ENCODE results near the gene SNAPC1. TPM values are rescaled to one million over a fixed set of nuclear protein-coding genes. Genes with fewer than 3 reads are reported as not detected.
"Not testable (repeated sequence)": the region's sequence is repeated elsewhere in the genome, so short reads cannot be mapped to it uniquely, and the experiment has no call there.

Gene SNAPC1
- total and polyA plus RNA-seq, 4 donors, result 2.9 to 7.0 (median 5.3) TPM

GRCh38 chr14:61752626-61753025, 9.6 kb upstream of the SNAPC1 start:
- no peaks in the 10 kb centered on the region for H3K4me1 ChIP-seq (ENCODE audit: control insufficient read depth in 1 of 2, insufficient read depth in 2 of 2, low read length in 2 of 2)
- intact Hi-C loops (cut with DNase I), result no loop called here
- H3K9me3 ChIP-seq (ENCODE audit: control insufficient read depth, low read length), result no peaks in the 10 kb centered on the region
- DNase-seq, result no peak
- H3K27me3 ChIP-seq (ENCODE audit: control insufficient read depth in 1 of 2, insufficient read depth in 2 of 2, low read length in 1 of 2), result no peaks in the 10 kb centered on the region
- WGBS, 2 donors, result 70 to 78% methylated on average over 4 of the region's 4 CpGs
- ATAC-seq (ENCODE audit: low FRiP score), result no peak
- H3K27ac ChIP-seq (ENCODE audit: low read depth in 1 of 2, low read length in 2 of 2), result no peak overlapping the region
- H3K36me3 ChIP-seq (ENCODE audit: control insufficient read depth in 1 of 2, insufficient read depth in 2 of 2, low read length in 1 of 2), result no peaks in the 10 kb centered on the region
- no peak overlapping the region for H3K4me3 ChIP-seq (ENCODE audit: low read length in 2 of 2)

- DNase-seq (no peak), ATAC-seq (ENCODE audit: low FRiP score) (no peak)
- H3K4me1 ChIP-seq (ENCODE audit: control insufficient read depth in 1 of 2, insufficient read depth in 2 of 2, low read length in 2 of 2), result no peaks in the 10 kb centered on the region
- no peaks in the 10 kb centered on the region for H3K36me3 ChIP-seq (ENCODE audit: control insufficient read depth in 1 of 2, insufficient read depth in 2 of 2, low read length in 1 of 2)
- no peak overlapping the region for H3K27ac ChIP-seq (ENCODE audit: low read depth in 1 of 2, low read length in 2 of 2)
- intact Hi-C loops (cut with DNase I), result no loop called here
- no peak overlapping the region for H3K4me3 ChIP-seq (ENCODE audit: low read length in 2 of 2)
- no peaks in the 10 kb centered on the region for H3K27me3 ChIP-seq (ENCODE audit: control insufficient read depth in 1 of 2, insufficient read depth in 2 of 2, low read length in 1 of 2)
- H3K9me3 ChIP-seq (ENCODE audit: control insufficient read depth, low read length), result no peaks in the 10 kb centered on the region
Observed at GRCh38 chr14:61753631-61754030, 8.6 kb upstream of the SNAPC1 start.

- H3K27ac ChIP-seq (ENCODE audit: low read depth in 1 of 2, low read length in 2 of 2), result no peak overlapping the region
- no peaks in the 10 kb centered on the region for H3K36me3 ChIP-seq (ENCODE audit: control insufficient read depth in 1 of 2, insufficient read depth in 2 of 2, low read length in 1 of 2)
- no peaks in the 10 kb centered on the region for H3K27me3 ChIP-seq (ENCODE audit: control insufficient read depth in 1 of 2, insufficient read depth in 2 of 2, low read length in 1 of 2)
- intact Hi-C loops (cut with DNase I), result no loop called here
- no peaks in the 10 kb centered on the region for H3K4me1 ChIP-seq (ENCODE audit: control insufficient read depth in 1 of 2, insufficient read depth in 2 of 2, low read length in 2 of 2)
- DNase-seq, result no peak
- no peaks in the 10 kb centered on the region for H3K9me3 ChIP-seq (ENCODE audit: control insufficient read depth, low read length)
- WGBS, 2 donors, result 85 to 86% methylated on average over 5 of the region's 5 CpGs
- no peak for ATAC-seq (ENCODE audit: low FRiP score)
- no peak overlapping the region for H3K4me3 ChIP-seq (ENCODE audit: low read length in 2 of 2)
Observed at GRCh38 chr14:61754627-61755381, 7.4 kb upstream of the SNAPC1 start.

- ATAC-seq (ENCODE audit: low FRiP score); H3K4me1 ChIP-seq (ENCODE audit: control insufficient read depth in 1 of 2, insufficient read depth in 2 of 2, low read length in 2 of 2); H3K4me3 ChIP-seq (ENCODE audit: low read length in 2 of 2); intact Hi-C loops (cut with DNase I); DNase-seq; H3K9me3 ChIP-seq (ENCODE audit: control insufficient read depth, low read length); H3K27ac ChIP-seq (ENCODE audit: low read depth in 1 of 2, low read length in 2 of 2); H3K27me3 ChIP-seq (ENCODE audit: control insufficient read depth in 1 of 2, insufficient read depth in 2 of 2, low read length in 1 of 2); H3K36me3 ChIP-seq (ENCODE audit: control insufficient read depth in 1 of 2, insufficient read depth in 2 of 2, low read length in 1 of 2): not testable (repeated sequence)
Observed at GRCh38 chr14:61755382-61755742, 6.9 kb upstream of the SNAPC1 start.

- intact Hi-C loops (cut with DNase I), result no loop called here
- no peak for ATAC-seq (ENCODE audit: low FRiP score)
- WGBS, 2 donors, result 59 to 73% methylated on average over 2 of the region's 2 CpGs
- DNase-seq, result no peak
- Histone ChIP-seq H3K36me3 (ENCODE audit: control insufficient read depth in 1 of 2, insufficient read depth in 2 of 2, low read length in 1 of 2) (no peaks in the 10 kb centered on the region), H3K27ac (ENCODE audit: low read depth in 1 of 2, low read length in 2 of 2) (no peak overlapping the region), H3K4me1 (ENCODE audit: control insufficient read depth in 1 of 2, insufficient read depth in 2 of 2, low read length in 2 of 2) (no peaks in the 10 kb centered on the region), H3K27me3 (ENCODE audit: control insufficient read depth in 1 of 2, insufficient read depth in 2 of 2, low read length in 1 of 2) (no peaks in the 10 kb centered on the region), H3K9me3 (ENCODE audit: control insufficient read depth, low read length) (no peaks in the 10 kb centered on the region), H3K4me3 (ENCODE audit: low read length in 2 of 2) (no peak overlapping the region)
Observed at GRCh38 chr14:61756135-61756534, 6.1 kb upstream of the SNAPC1 start.

GRCh38 chr14:61759878-61760277, 2.3 kb upstream of the SNAPC1 start:
- Histone ChIP-seq H3K4me1 (ENCODE audit: control insufficient read depth in 1 of 2, insufficient read depth in 2 of 2, low read length in 2 of 2) (peaks cover 0 to 2% of the 10 kb centered on the region in 2 donors), H3K36me3 (ENCODE audit: control insufficient read depth in 1 of 2, insufficient read depth in 2 of 2, low read length in 1 of 2) (no peaks in the 10 kb centered on the region), H3K27ac (ENCODE audit: low read depth in 1 of 2, low read length in 2 of 2) (no peak overlapping the region), H3K27me3 (ENCODE audit: control insufficient read depth in 1 of 2, insufficient read depth in 2 of 2, low read length in 1 of 2) (no peaks in the 10 kb centered on the region), H3K9me3 (ENCODE audit: control insufficient read depth, low read length) (no peaks in the 10 kb centered on the region), H3K4me3 (ENCODE audit: low read length in 2 of 2) (no peak overlapping the region)
- no peak for ATAC-seq (ENCODE audit: low FRiP score)
- intact Hi-C loops (cut with DNase I), result loop anchor here in 1 of 2 donors (5.0 kb wide), 1 partner anchor 298 kb away; no protein-coding TSS in a partner anchor
- no peak for DNase-seq
- WGBS, 2 donors, result 95 to 97% methylated on average over 7 of the region's 7 CpGs

GRCh38 chr14:61761557-61761956, 663 bp upstream of the SNAPC1 start:
- Histone ChIP-seq H3K4me1 (ENCODE audit: control insufficient read depth in 1 of 2, insufficient read depth in 2 of 2, low read length in 2 of 2) (peaks cover 0 to 2% of the 10 kb centered on the region in 2 donors), H3K27ac (ENCODE audit: low read depth in 1 of 2, low read length in 2 of 2) (peak overlapping the region in 1 of 2 donors; percentile 61), H3K9me3 (ENCODE audit: control insufficient read depth, low read length) (no peaks in the 10 kb centered on the region), H3K36me3 (ENCODE audit: control insufficient read depth in 1 of 2, insufficient read depth in 2 of 2, low read length in 1 of 2) (no peaks in the 10 kb centered on the region), H3K27me3 (ENCODE audit: control insufficient read depth in 1 of 2, insufficient read depth in 2 of 2, low read length in 1 of 2) (no peaks in the 10 kb centered on the region), H3K4me3 (ENCODE audit: low read length in 2 of 2) (peak overlapping the region in 1 of 2 donors; percentile 9)
- 40 to 44% methylated on average over 5 of the region's 5 CpGs for WGBS, 2 donors
- intact Hi-C loops (cut with DNase I), result loop anchor here in 1 of 2 donors (5.0 kb wide), 1 partner anchor 299 kb away; no protein-coding TSS in a partner anchor
- ATAC-seq (ENCODE audit: low FRiP score) (no peak), DNase-seq (no peak)

- ATAC-seq (ENCODE audit: low FRiP score) (no peak), DNase-seq (no peak)
- 88 to 90% methylated on average over 5 of the region's 5 CpGs for WGBS, 2 donors
- Histone ChIP-seq H3K4me1 (ENCODE audit: control insufficient read depth in 1 of 2, insufficient read depth in 2 of 2, low read length in 2 of 2) (peaks cover 0 to 2% of the 10 kb centered on the region in 2 donors), H3K27me3 (ENCODE audit: control insufficient read depth in 1 of 2, insufficient read depth in 2 of 2, low read length in 1 of 2) (no peaks in the 10 kb centered on the region), H3K36me3 (ENCODE audit: control insufficient read depth in 1 of 2, insufficient read depth in 2 of 2, low read length in 1 of 2) (no peaks in the 10 kb centered on the region), H3K27ac (ENCODE audit: low read depth in 1 of 2, low read length in 2 of 2) (no peak overlapping the region), H3K4me3 (ENCODE audit: low read length in 2 of 2) (no peak overlapping the region), H3K9me3 (ENCODE audit: control insufficient read depth, low read length) (no peaks in the 10 kb centered on the region)
- intact Hi-C loops (cut with DNase I), result loop anchor here in 1 of 2 donors (5.0 kb wide), 1 partner anchor 302 kb away; no protein-coding TSS in a partner anchor
Observed at GRCh38 chr14:61764342-61765122, 2.3 kb downstream of the SNAPC1 start.
